Neural cell (in vitro differentiated cells): ENCODE data around the gene RNF4. TPM values are rescaled to one million over a fixed set of nuclear protein-coding genes. Genes with fewer than 3 reads are reported as not detected.

Experiments
- H2AFZ ChIP-seq: fragments of 200-600, 300-800 bp; sonication (generic), shearing (Covaris generic); 2 replicates; pipeline ENCODE4 v1.6.0; 2014; ENCODE audit warnings: low read depth, mild to moderate bottlenecking, antibody characterized with exemption, low read length, moderate library complexity
- H3F3A ChIP-seq: fragments of 200-600 bp; shearing (Covaris generic); 2 replicates; pipeline ENCODE4 v1.6.1; 2016; ENCODE audit warnings: mild to moderate bottlenecking, moderate library complexity, mixed read lengths, antibody characterized with exemption, low read length; ENCODE audit not compliant: insufficient read depth, poor library complexity, severe bottlenecking
- H3K27ac ChIP-seq: fragments of 200-600, 300-800 bp; sonication (generic), shearing (Covaris generic); 2 replicates; pipeline ENCODE4 v1.5.1; 2014; ENCODE audit warnings: mild to moderate bottlenecking, low read length, moderate library complexity
- H3K27me3 ChIP-seq: fragments of 300-800, 200-600 bp; sonication (generic), shearing (Covaris generic); 2 replicates; pipeline ENCODE4 v1.6.0; 2014; ENCODE audit warnings: mild to moderate bottlenecking, low read depth, low read length, moderate library complexity; ENCODE audit not compliant: insufficient read depth
- H3K36me3 ChIP-seq: fragments of 300-800, 200-600 bp; sonication (generic), shearing (Covaris generic); 2 replicates; pipeline ENCODE4 v1.5.1; 2014; ENCODE audit warnings: mild to moderate bottlenecking, antibody characterized with exemption, low read length, moderate library complexity; ENCODE audit not compliant: insufficient read depth
- H3K4me2 ChIP-seq: fragments of 300-800, 200-600 bp; sonication (generic), shearing (Covaris generic); 2 replicates; pipeline ENCODE4 v1.6.0; 2014; ENCODE audit warnings: mild to moderate bottlenecking, low read length
- H3K4me3 ChIP-seq: fragments of 300-800, 200-600 bp; sonication (generic), shearing (Covaris generic); 2 replicates; pipeline ENCODE4 v1.5.1; 2014; ENCODE audit warnings: mild to moderate bottlenecking, low read length, moderate library complexity
- H3K79me2 ChIP-seq: fragments of 200-600 bp; shearing (Covaris generic); replicated peaks from 2 replicates; pipeline ENCODE4 v1.6.0; 2014; ENCODE audit warnings: mild to moderate bottlenecking, low read length, moderate library complexity; ENCODE audit not compliant: insufficient read depth
- H3K9ac ChIP-seq: fragments of 300-800, 200-600 bp; sonication (generic), shearing (Covaris generic); 2 replicates; pipeline ENCODE4 v1.6.1; 2016; ENCODE audit warnings: mild to moderate bottlenecking, low read length, mixed read lengths
- H3K9me2 ChIP-seq: fragments of 200-600 bp; shearing (Covaris generic); 2 replicates; pipeline ENCODE4 v1.6.1; 2016; ENCODE audit warnings: mild to moderate bottlenecking, low read length, mixed read lengths; ENCODE audit not compliant: insufficient read depth
- H3K9me3 ChIP-seq: fragments of 200-600, 300-800 bp; sonication (generic), shearing (Covaris generic); 2 replicates; pipeline ENCODE4 v1.6.1; 2016; ENCODE audit warnings: mild to moderate bottlenecking, mixed run types, low read length, moderate library complexity, mixed read lengths
- H4K20me1 ChIP-seq: fragments of 200-600 bp; shearing (Covaris generic); 2 replicates; pipeline ENCODE4 v1.6.1; 2016; ENCODE audit warnings: mild to moderate bottlenecking, mixed run types; ENCODE audit not compliant: insufficient read depth
- CTCF ChIP-seq: fragments of 450-650 bp; IDR thresholded peaks from 2 replicates; pipeline ENCODE4 v1.5.1; 2014; ENCODE audit warnings: antibody characterized with exemption, mild to moderate bottlenecking, moderate library complexity; ENCODE audit not compliant: poor library complexity, severe bottlenecking
- EP300 ChIP-seq: fragments of 450-650 bp; conservative IDR thresholded peaks from 2 replicates; pipeline ENCODE4 v1.6.1; 2014; ENCODE audit warnings: antibody characterized with exemption, mild to moderate bottlenecking, moderate library complexity; ENCODE audit not compliant: poor library complexity, severe bottlenecking
- EZH2 ChIP-seq: fragments of 200-600, 300-800 bp; shearing (Covaris generic), sonication (generic); IDR thresholded peaks from 2 replicates; pipeline ENCODE4 v1.6.1; 2014; ENCODE audit warnings: antibody characterized with exemption, low read length, borderline replicate concordance, mild to moderate bottlenecking; ENCODE audit not compliant: insufficient read depth, poor library complexity, severe bottlenecking
- MXI1 ChIP-seq: fragments of 450-650 bp; conservative IDR thresholded peaks from 2 replicates; pipeline ENCODE4 v1.6.1; 2014; ENCODE audit warnings: antibody characterized with exemption, mild to moderate bottlenecking; ENCODE audit not compliant: poor library complexity, severe bottlenecking
- POLR2AphosphoS5 ChIP-seq: IDR thresholded peaks from 2 replicates; pipeline ENCODE4 v1.6.1; 2012
- RAD21 ChIP-seq: fragments of 450-650 bp; conservative IDR thresholded peaks from 2 replicates; pipeline ENCODE4 v1.6.1; 2014; ENCODE audit warnings: antibody characterized with exemption, mild to moderate bottlenecking, moderate library complexity
- REST ChIP-seq: IDR thresholded peaks from 2 replicates; pipeline ENCODE4 v1.6.1; 2012; ENCODE audit warnings: borderline replicate concordance
- SMC3 ChIP-seq: fragments of 450-650 bp; conservative IDR thresholded peaks from 2 replicates; pipeline ENCODE4 v1.6.1; 2014; ENCODE audit warnings: antibody characterized with exemption, mild to moderate bottlenecking, moderate library complexity; ENCODE audit not compliant: poor library complexity
- TAF1 ChIP-seq: IDR thresholded peaks from 2 replicates; pipeline ENCODE4 v1.6.1; 2012; ENCODE audit warnings: low read depth
- polyA plus RNA-seq: library from polyadenylated mRNA; depleted of rRNA; stranded (reverse); fragments of >200 nt; gene quantifications from 2 replicates; pipeline ENCODE4 v1.2.3, GENCODE V29; 2014

Gene RNF4
- polyA plus RNA-seq, 1 donor from 2014 or later = 48.2 TPM

- no peak overlapping the region for H3K27ac ChIP-seq
- no peaks in the 10 kb centered on the region for H3K9me2 ChIP-seq
- H3K27me3 ChIP-seq = no peaks in the 10 kb centered on the region
- H3K9ac ChIP-seq = no peak overlapping the region
- peaks cover 11% of the 10 kb centered on the region for H4K20me1 ChIP-seq
- H3F3A ChIP-seq = no peaks in the 10 kb centered on the region
- no peak overlapping the region for H3K4me3 ChIP-seq
- no peak overlapping the region for H3K4me2 ChIP-seq
- H3K36me3 ChIP-seq = no peaks in the 10 kb centered on the region
- H2AFZ ChIP-seq = no peak overlapping the region
- H3K79me2 ChIP-seq = peaks cover 77% of the 10 kb centered on the region
- no peaks in the 10 kb centered on the region for H3K9me3 ChIP-seq
- TF ChIP-seq RAD21 = no peak
These were observed 16.1 kb downstream of the RNF4 start for GRCh38 chr4:2484993-2485392.

- TF ChIP-seq POLR2AphosphoS5 = no peak
- no peak for TF ChIP-seq TAF1
- TF ChIP-seq REST = no peak
- no peak for TF ChIP-seq RAD21
- no peak for TF ChIP-seq SMC3
- TF ChIP-seq CTCF = no peak
- TF ChIP-seq EZH2 = no peak
- TF ChIP-seq MXI1 = no peak
- TF ChIP-seq EP300 = no peak
- Histone ChIP-seq H3K9me2 (no peaks in the 10 kb centered on the region), H2AFZ (no peak overlapping the region), H3K36me3 (no peaks in the 10 kb centered on the region), H3K79me2 (peaks cover 68% of the 10 kb centered on the region), H3K9me3 (no peaks in the 10 kb centered on the region), H3K27me3 (no peaks in the 10 kb centered on the region), H3K27ac (no peak overlapping the region), H4K20me1 (peaks cover 11% of the 10 kb centered on the region), H3F3A (no peaks in the 10 kb centered on the region), H3K4me3 (no peak overlapping the region), H3K9ac (no peak overlapping the region), H3K4me2 (no peak overlapping the region)
These were observed 17.1 kb downstream of the RNF4 start for GRCh38 chr4:2485956-2486355.

GRCh38 chr4:2486981-2487380 lies 18.1 kb downstream of the RNF4 start:
- Histone ChIP-seq H3K9me3 (no peaks in the 10 kb centered on the region), H2AFZ (no peak overlapping the region), H3K36me3 (no peaks in the 10 kb centered on the region), H3K79me2 (peaks cover 57% of the 10 kb centered on the region), H3K4me2 (no peak overlapping the region), H3K9me2 (no peaks in the 10 kb centered on the region), H3K27me3 (no peaks in the 10 kb centered on the region), H3K4me3 (no peak overlapping the region), H3K27ac (no peak overlapping the region), H3K9ac (no peak overlapping the region), H4K20me1 (peaks cover 11% of the 10 kb centered on the region), H3F3A (no peaks in the 10 kb centered on the region)
- TF ChIP-seq POLR2AphosphoS5 (no peak), CTCF (no peak), RAD21 (no peak), SMC3 (no peak)
